Thyroid gland (tissue), 4 donors: ENCODE data around the gene NAA80.

Experiments
- POLR2A ChIP-seq, 2 donors: fragments of 450-650 bp; IDR thresholded peaks; one replicate each; pipeline ENCODE4 v1.6.1; 2017; ENCODE audit warnings: antibody characterized with exemption in 2 of 2, mild to moderate bottlenecking in 2 of 2, moderate library complexity in 1 of 2
- TF ChIP-seq, protein P1 (sequence below), 6 experiments: fragments of 200-600 bp in 3 of 6; fragments of 450-650 bp in 3 of 6; sonication (generic) in 3 of 6; IDR thresholded peaks; one replicate each; pipeline ENCODE4 v1.5.1; 2016 to 2019; ENCODE audit warnings: antibody characterized with exemption in 6 of 6, mild to moderate bottlenecking in 2 of 6, inconsistent platforms in 1 of 6, moderate library complexity in 1 of 6

- TF ChIP-seq, protein P1, sequence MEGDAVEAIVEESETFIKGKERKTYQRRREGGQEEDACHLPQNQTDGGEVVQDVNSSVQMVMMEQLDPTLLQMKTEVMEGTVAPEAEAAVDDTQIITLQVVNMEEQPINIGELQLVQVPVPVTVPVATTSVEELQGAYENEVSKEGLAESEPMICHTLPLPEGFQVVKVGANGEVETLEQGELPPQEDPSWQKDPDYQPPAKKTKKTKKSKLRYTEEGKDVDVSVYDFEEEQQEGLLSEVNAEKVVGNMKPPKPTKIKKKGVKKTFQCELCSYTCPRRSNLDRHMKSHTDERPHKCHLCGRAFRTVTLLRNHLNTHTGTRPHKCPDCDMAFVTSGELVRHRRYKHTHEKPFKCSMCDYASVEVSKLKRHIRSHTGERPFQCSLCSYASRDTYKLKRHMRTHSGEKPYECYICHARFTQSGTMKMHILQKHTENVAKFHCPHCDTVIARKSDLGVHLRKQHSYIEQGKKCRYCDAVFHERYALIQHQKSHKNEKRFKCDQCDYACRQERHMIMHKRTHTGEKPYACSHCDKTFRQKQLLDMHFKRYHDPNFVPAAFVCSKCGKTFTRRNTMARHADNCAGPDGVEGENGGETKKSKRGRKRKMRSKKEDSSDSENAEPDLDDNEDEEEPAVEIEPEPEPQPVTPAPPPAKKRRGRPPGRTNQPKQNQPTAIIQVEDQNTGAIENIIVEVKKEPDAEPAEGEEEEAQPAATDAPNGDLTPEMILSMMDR (IDR thresholded peaks at IDR 0.05): no peak
- TF ChIP-seq POLR2A (IDR thresholded peaks at IDR 0.05): peak in 1 of 2 donors; percentile 36
Measured at GRCh38 chr3:50254577-50255250, 44.5 kb downstream of the NAA80 start.
